Fibroblast of lung (primary cell): ENCODE measurements around the gene NUP93. TPM values are rescaled to one million over a fixed set of nuclear protein-coding genes. Genes with fewer than 3 reads are reported as not detected.
A peak's percentile ranks its signal among the peaks of the same experiment; 100 is the strongest.

ENCODE experiments used
- DNase-seq, 2 donors: peaks; one replicate each; pipeline versions ENCODE4 v3.0.0 to v3.0.0-alpha.2; 2010; ENCODE audit warnings: low read depth in 2 of 2
- H2AFZ ChIP-seq: 2 replicates; pipeline ENCODE4 v1.5.1; 2012; ENCODE audit warnings: low read length, control low read depth, inconsistent platforms
- H3K27ac ChIP-seq: 2 replicates; pipeline ENCODE4 v1.5.1; 2011; ENCODE audit warnings: low read length, control low read depth; ENCODE audit not compliant: insufficient read depth
- H3K27me3 ChIP-seq: 2 replicates; pipeline ENCODE4 v1.5.1; 2011; ENCODE audit warnings: mild to moderate bottlenecking, low read length; ENCODE audit not compliant: control insufficient read depth, insufficient read depth
- H3K36me3 ChIP-seq: 2 replicates; pipeline ENCODE4 v1.5.1; 2011; ENCODE audit warnings: low read length; ENCODE audit not compliant: control insufficient read depth, insufficient read depth
- H3K4me1 ChIP-seq: 2 replicates; pipeline ENCODE4 v1.5.1; 2011; ENCODE audit warnings: low read length; ENCODE audit not compliant: control insufficient read depth, insufficient read depth; ENCODE audit errors: extremely low read depth
- H3K4me2 ChIP-seq: 2 replicates; pipeline ENCODE4 v1.5.1; 2011; ENCODE audit warnings: low read length, control low read depth; ENCODE audit not compliant: insufficient read depth; ENCODE audit errors: extremely low read depth
- H3K4me3 ChIP-seq, 4 experiments: fragments of 200-600 bp in 1 of 4; sonication (generic) in 1 of 4; replicated peaks in 1 of 4; 2 replicates each; pipeline ENCODE4 v1.5.1; 2011 to 2016; ENCODE audit warnings: low read length in 4 of 4, low read depth in 3 of 4, mild to moderate bottlenecking in 3 of 4, control low read depth in 2 of 4, inconsistent platforms in 1 of 4, mixed read lengths in 1 of 4; ENCODE audit not compliant: insufficient read depth in 1 of 4; ENCODE audit errors: control extremely low read depth in 1 of 4
- H3K79me2 ChIP-seq: 2 replicates; pipeline ENCODE4 v1.5.1; 2012; ENCODE audit warnings: mild to moderate bottlenecking, low read length, inconsistent platforms; ENCODE audit not compliant: control insufficient read depth, insufficient read depth
- H3K9ac ChIP-seq: 2 replicates; pipeline ENCODE4 v1.5.1; 2011; ENCODE audit warnings: mild to moderate bottlenecking, low read length, control low read depth; ENCODE audit not compliant: insufficient read depth
- H3K9me3 ChIP-seq: 2 replicates; pipeline ENCODE4 v1.5.1; 2012; ENCODE audit warnings: low read depth, low read length; ENCODE audit not compliant: control insufficient read depth, insufficient read depth
- H4K20me1 ChIP-seq: 2 replicates; pipeline ENCODE4 v1.5.1; 2011; ENCODE audit warnings: low read length; ENCODE audit not compliant: control insufficient read depth, insufficient read depth; ENCODE audit errors: extremely low read depth
- CTCF ChIP-seq, 2 donors: IDR thresholded peaks in 1 of 2; conservative IDR thresholded peaks in 1 of 2; 1 replicate in 1 of 2; 2 replicates in 1 of 2; pipeline ENCODE4 v1.5.1; 2011 to 2012; ENCODE audit warnings: low read length in 2 of 2, control low read depth in 1 of 2, inconsistent platforms in 1 of 2, low read depth in 1 of 2, mild to moderate bottlenecking in 1 of 2
- EZH2 ChIP-seq: IDR thresholded peaks from 2 replicates; pipeline ENCODE4 v1.5.1; 2012; ENCODE audit warnings: low read length, control low read depth, mild to moderate bottlenecking; ENCODE audit errors: missing control alignments
- polyA plus RNA-seq, 2 donors: library from polyadenylated mRNA; depleted of rRNA in 1 of 2; stranded (reverse) in 1 of 2; unstranded in 1 of 2; fragments of >200 nt; gene quantifications; 2 replicates each; pipeline ENCODE4 v1.2.1, GENCODE V29; 2011 to 2012; ENCODE audit warnings: missing spikeins in 1 of 2
- total RNA-seq: library from RNA; depleted of rRNA; stranded (reverse); fragments of >200 nt; gene quantifications from 2 replicates; pipeline ENCODE4 v1.2.1, GENCODE V29; 2014

NUP93 gene
- total and polyA plus RNA-seq, 2 donors (not counting 1 experiment from before 2014, with no cell fraction given) = 37.6 to 42.9 TPM

- H3K4me1 ChIP-seq = no peaks in the 10 kb centered on the region
- no peak overlapping the region for H3K4me2 ChIP-seq
- H3K4me3 ChIP-seq = no peak overlapping the region
- no peak overlapping the region for H2AFZ ChIP-seq
- H3K79me2 ChIP-seq = no peaks in the 10 kb centered on the region
- no peak overlapping the region for H3K27ac ChIP-seq
- H3K27me3 ChIP-seq = no peaks in the 10 kb centered on the region
- H3K9ac ChIP-seq = no peak overlapping the region
- no peak for DNase-seq
- no peaks in the 10 kb centered on the region for H3K36me3 ChIP-seq
- no peaks in the 10 kb centered on the region for H4K20me1 ChIP-seq
- no peaks in the 10 kb centered on the region for H3K9me3 ChIP-seq
- TF ChIP-seq EZH2 = no peak
- no peak for TF ChIP-seq CTCF (conservative IDR thresholded peaks at IDR 0.05 in 1 of 2, IDR thresholded peaks at IDR 0.05 in 1 of 2; ENCODE audit: low read depth in 1 of 2, low read length in 2 of 2)
Measured at GRCh38 chr16:56858374-56858773, 128.4 kb downstream of the NUP93 start.

DNA sequence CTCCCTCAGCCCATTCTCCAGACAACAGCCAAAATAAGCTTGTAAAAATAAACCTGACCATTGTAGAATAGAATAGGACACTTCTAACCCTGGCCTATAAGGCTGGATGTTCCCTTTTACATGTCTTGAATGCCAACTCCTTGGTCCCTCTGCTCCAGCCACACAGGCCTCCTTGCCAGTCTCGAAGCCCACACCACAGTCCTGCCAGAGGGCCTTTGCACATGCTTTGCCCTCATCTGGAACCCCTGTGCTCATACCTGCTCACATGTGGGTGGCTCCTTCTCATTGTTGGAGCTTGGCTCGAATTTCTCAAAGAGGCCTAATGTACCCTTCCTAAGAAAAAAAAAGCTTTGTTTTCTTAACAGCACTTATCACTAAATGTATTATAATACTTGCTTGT lies 129.7 kb downstream of the NUP93 start:
- no peak overlapping the region for H3K4me3 ChIP-seq
- TF ChIP-seq EZH2 (no peak), CTCF (conservative IDR thresholded peaks at IDR 0.05 in 1 of 2, IDR thresholded peaks at IDR 0.05 in 1 of 2; ENCODE audit: low read depth in 1 of 2, low read length in 2 of 2) (no peak)
- H4K20me1 ChIP-seq = no peaks in the 10 kb centered on the region
- no peaks in the 10 kb centered on the region for H3K79me2 ChIP-seq
- no peak overlapping the region for H2AFZ ChIP-seq
- DNase-seq = no peak
- no peak overlapping the region for H3K4me2 ChIP-seq
- H3K4me1 ChIP-seq = no peaks in the 10 kb centered on the region
- H3K36me3 ChIP-seq = no peaks in the 10 kb centered on the region
- no peaks in the 10 kb centered on the region for H3K9me3 ChIP-seq
- H3K27me3 ChIP-seq = no peaks in the 10 kb centered on the region
- H3K27ac ChIP-seq = no peak overlapping the region
- no peak overlapping the region for H3K9ac ChIP-seq

GRCh38 chr16:56860226-56861020 lies 130.5 kb downstream of the NUP93 start:
- Histone ChIP-seq H3K4me1 (no peaks in the 10 kb centered on the region), H3K4me3 (no peak overlapping the region), H3K36me3 (no peaks in the 10 kb centered on the region), H3K27ac (no peak overlapping the region), H3K9ac (no peak overlapping the region), H3K27me3 (no peaks in the 10 kb centered on the region), H3K9me3 (no peaks in the 10 kb centered on the region), H4K20me1 (no peaks in the 10 kb centered on the region), H2AFZ (no peak overlapping the region), H3K79me2 (no peaks in the 10 kb centered on the region), H3K4me2 (no peak overlapping the region)
- no peak for TF ChIP-seq EZH2
- TF ChIP-seq CTCF (conservative IDR thresholded peaks at IDR 0.05 in 1 of 2, IDR thresholded peaks at IDR 0.05 in 1 of 2; ENCODE audit: low read depth in 1 of 2, low read length in 2 of 2) = no peak
- DNase-seq = peak in 1 of 2 donors; percentile 12
